ENCODE results near the gene SPATA12.
A peak's percentile ranks its signal among the peaks of the same experiment; 100 is the strongest.

SPATA12 gene

GRCh38 chr3:57060089-57060821, at the start of gene SPATA12:
Gene SPATA12, plus strand, starts transcription at chr3:57060664. Its CDS starts 13,031 bp downstream, at chr3:57073695.
- Histone ChIP-seq H3K36me3 (ENCODE audit: control insufficient read depth, insufficient read depth, low read length) (no peaks in the 10 kb centered on the region), H3K27me3 (ENCODE audit: control insufficient read depth, insufficient read depth, low read length) (no peaks in the 10 kb centered on the region), H3K4me1 (ENCODE audit: control insufficient read depth, insufficient read depth, low read length) (peaks cover 6% of the 10 kb centered on the region; the same call in 1 of the 2 replicates), H3K4me3 (ENCODE audit: low read length) (no peak within 1 kb of the TSS), H3K27ac (ENCODE audit: low read length) (no peak within 1 kb of the TSS), H3K9me3 (ENCODE audit: control insufficient read depth, insufficient read depth, low read length) (no peaks in the 10 kb centered on the region)
- DNase-seq (ENCODE audit: low read depth, low spot score): peak; percentile 83
- WGBS (ENCODE audit: insufficient coverage, insufficient read length): no CpG with 5 or more reads among the region's 11 CpGs

- Histone ChIP-seq H3K4me1 (ENCODE audit: control insufficient read depth, insufficient read depth, low read length) (no peaks in the 10 kb centered on the region; the same call in 1 of the 2 replicates), H3K27ac (ENCODE audit: low read length) (no peak overlapping the region), H3K9me3 (ENCODE audit: control insufficient read depth, insufficient read depth, low read length) (no peaks in the 10 kb centered on the region), H3K4me3 (ENCODE audit: low read length) (no peak overlapping the region), H3K36me3 (ENCODE audit: control insufficient read depth, insufficient read depth, low read length) (no peaks in the 10 kb centered on the region), H3K27me3 (ENCODE audit: control insufficient read depth, insufficient read depth, low read length) (no peaks in the 10 kb centered on the region)
- no peak for DNase-seq (ENCODE audit: low read depth, low spot score)
- no CpG with 5 or more reads among the region's 13 CpGs for WGBS (ENCODE audit: insufficient coverage, insufficient read length)
These were observed 49.4 kb upstream of the SPATA12 start for GRCh38 chr3:57011022-57011421.

GRCh38 chr3:57012847-57013246, 47.6 kb upstream of the SPATA12 start:
- Histone ChIP-seq H3K27me3 (ENCODE audit: control insufficient read depth, insufficient read depth, low read length) (no peaks in the 10 kb centered on the region), H3K27ac (ENCODE audit: low read length) (no peak overlapping the region), H3K4me1 (ENCODE audit: control insufficient read depth, insufficient read depth, low read length) (peaks cover 5% of the 10 kb centered on the region; the same call in 1 of the 2 replicates), H3K9me3 (ENCODE audit: control insufficient read depth, insufficient read depth, low read length) (no peaks in the 10 kb centered on the region), H3K4me3 (ENCODE audit: low read length) (no peak overlapping the region), H3K36me3 (ENCODE audit: control insufficient read depth, insufficient read depth, low read length) (no peaks in the 10 kb centered on the region)
- WGBS (ENCODE audit: insufficient coverage, insufficient read length): no CpG with 5 or more reads among the region's 22 CpGs
- DNase-seq (ENCODE audit: low read depth, low spot score): no peak

GRCh38 chr3:57015350-57015729, 45.1 kb upstream of the SPATA12 start:
- H3K27ac ChIP-seq (ENCODE audit: low read length): no peak overlapping the region
- WGBS (ENCODE audit: insufficient coverage, insufficient read length): no CpG with 5 or more reads among the region's 7 CpGs
- DNase-seq (ENCODE audit: low read depth, low spot score): no peak
- H3K9me3 ChIP-seq (ENCODE audit: control insufficient read depth, insufficient read depth, low read length): no peaks in the 10 kb centered on the region
- no peaks in the 10 kb centered on the region for H3K27me3 ChIP-seq (ENCODE audit: control insufficient read depth, insufficient read depth, low read length)
- no peaks in the 10 kb centered on the region for H3K36me3 ChIP-seq (ENCODE audit: control insufficient read depth, insufficient read depth, low read length)
- peaks cover 5% of the 10 kb centered on the region; the same call in 1 of the 2 replicates for H3K4me1 ChIP-seq (ENCODE audit: control insufficient read depth, insufficient read depth, low read length)
- H3K4me3 ChIP-seq (ENCODE audit: low read length): no peak overlapping the region

- Histone ChIP-seq H3K27me3 (ENCODE audit: control insufficient read depth, insufficient read depth, low read length) (no peaks in the 10 kb centered on the region), H3K27ac (ENCODE audit: low read length) (no peak overlapping the region)
- WGBS (ENCODE audit: insufficient coverage, insufficient read length): no CpG with 5 or more reads among the region's 6 CpGs
These were observed 44.6 kb upstream of the SPATA12 start for GRCh38 chr3:57015912-57016311.

GRCh38 chr3:57017459-57017845, 43.0 kb upstream of the SPATA12 start:
- no peaks in the 10 kb centered on the region for H3K9me3 ChIP-seq (ENCODE audit: control insufficient read depth, insufficient read depth, low read length)
- peaks cover 5% of the 10 kb centered on the region; the same call in 1 of the 2 replicates for H3K4me1 ChIP-seq (ENCODE audit: control insufficient read depth, insufficient read depth, low read length)
- DNase-seq (ENCODE audit: low read depth, low spot score): no peak
- H3K36me3 ChIP-seq (ENCODE audit: control insufficient read depth, insufficient read depth, low read length): no peaks in the 10 kb centered on the region
- H3K27me3 ChIP-seq (ENCODE audit: control insufficient read depth, insufficient read depth, low read length): no peaks in the 10 kb centered on the region
- no CpG with 5 or more reads among the region's 8 CpGs for WGBS (ENCODE audit: insufficient coverage, insufficient read length)
- H3K27ac ChIP-seq (ENCODE audit: low read length): no peak overlapping the region
- H3K4me3 ChIP-seq (ENCODE audit: low read length): no peak overlapping the region

More at GRCh38 chr3:57015912-57016311, 44.6 kb upstream of the SPATA12 start:
- Histone ChIP-seq H3K36me3 (ENCODE audit: control insufficient read depth, insufficient read depth, low read length) (no peaks in the 10 kb centered on the region), H3K4me1 (ENCODE audit: control insufficient read depth, insufficient read depth, low read length) (peaks cover 5% of the 10 kb centered on the region; the same call in 1 of the 2 replicates), H3K9me3 (ENCODE audit: control insufficient read depth, insufficient read depth, low read length) (no peaks in the 10 kb centered on the region), H3K4me3 (ENCODE audit: low read length) (no peak overlapping the region)
- DNase-seq (ENCODE audit: low read depth, low spot score): no peak

- Histone ChIP-seq H3K4me1 (ENCODE audit: control insufficient read depth, insufficient read depth, low read length) (peaks cover 5% of the 10 kb centered on the region; the same call in 1 of the 2 replicates), H3K27ac (ENCODE audit: low read length) (no peak overlapping the region), H3K27me3 (ENCODE audit: control insufficient read depth, insufficient read depth, low read length) (no peaks in the 10 kb centered on the region), H3K36me3 (ENCODE audit: control insufficient read depth, insufficient read depth, low read length) (no peaks in the 10 kb centered on the region), H3K4me3 (ENCODE audit: low read length) (no peak overlapping the region), H3K9me3 (ENCODE audit: control insufficient read depth, insufficient read depth, low read length) (no peaks in the 10 kb centered on the region)
- no peak for DNase-seq (ENCODE audit: low read depth, low spot score)
These were observed 42.2 kb upstream of the SPATA12 start for GRCh38 chr3:57018246-57018645.

- no peaks in the 10 kb centered on the region for H3K27me3 ChIP-seq (ENCODE audit: control insufficient read depth, insufficient read depth, low read length)
- H3K36me3 ChIP-seq (ENCODE audit: control insufficient read depth, insufficient read depth, low read length): no peaks in the 10 kb centered on the region
- no peak overlapping the region for H3K4me3 ChIP-seq (ENCODE audit: low read length)
- H3K9me3 ChIP-seq (ENCODE audit: control insufficient read depth, insufficient read depth, low read length): no peaks in the 10 kb centered on the region
- H3K4me1 ChIP-seq (ENCODE audit: control insufficient read depth, insufficient read depth, low read length): peaks cover 5% of the 10 kb centered on the region; the same call in 1 of the 2 replicates
- whole genome bisulfite sequencing (ENCODE audit: insufficient coverage, insufficient read length): no CpG with 5 or more reads among the region's 3 CpGs
- no peak for DNase-seq (ENCODE audit: low read depth, low spot score)
- no peak overlapping the region for H3K27ac ChIP-seq (ENCODE audit: low read length)
These were observed 41.4 kb upstream of the SPATA12 start for GRCh38 chr3:57019057-57019456.

GRCh38 chr3:57025237-57025636, 35.2 kb upstream of the SPATA12 start:
- Histone ChIP-seq H3K27ac (ENCODE audit: low read length) (no peak overlapping the region), H3K9me3 (ENCODE audit: control insufficient read depth, insufficient read depth, low read length) (no peaks in the 10 kb centered on the region), H3K36me3 (ENCODE audit: control insufficient read depth, insufficient read depth, low read length) (no peaks in the 10 kb centered on the region), H3K4me3 (ENCODE audit: low read length) (no peak overlapping the region), H3K27me3 (ENCODE audit: control insufficient read depth, insufficient read depth, low read length) (no peaks in the 10 kb centered on the region), H3K4me1 (ENCODE audit: control insufficient read depth, insufficient read depth, low read length) (no peaks in the 10 kb centered on the region)
- WGBS (ENCODE audit: insufficient coverage, insufficient read length): no CpG with 5 or more reads among the region's 3 CpGs
- DNase-seq (ENCODE audit: low read depth, low spot score): no peak

GRCh38 chr3:57026944-57027343, 33.5 kb upstream of the SPATA12 start:
- Histone ChIP-seq H3K4me1 (ENCODE audit: control insufficient read depth, insufficient read depth, low read length) (no peaks in the 10 kb centered on the region), H3K9me3 (ENCODE audit: control insufficient read depth, insufficient read depth, low read length) (no peaks in the 10 kb centered on the region), H3K4me3 (ENCODE audit: low read length) (no peak overlapping the region), H3K36me3 (ENCODE audit: control insufficient read depth, insufficient read depth, low read length) (no peaks in the 10 kb centered on the region), H3K27ac (ENCODE audit: low read length) (no peak overlapping the region), H3K27me3 (ENCODE audit: control insufficient read depth, insufficient read depth, low read length) (no peaks in the 10 kb centered on the region)
- DNase-seq (ENCODE audit: low read depth, low spot score): no peak
- WGBS (ENCODE audit: insufficient coverage, insufficient read length): no CpG with 5 or more reads among the region's 2 CpGs

GRCh38 chr3:57029383-57029782, 31.1 kb upstream of the SPATA12 start:
- Histone ChIP-seq H3K4me1 (ENCODE audit: control insufficient read depth, insufficient read depth, low read length) (no peaks in the 10 kb centered on the region), H3K27ac (ENCODE audit: low read length) (no peak overlapping the region), H3K36me3 (ENCODE audit: control insufficient read depth, insufficient read depth, low read length) (no peaks in the 10 kb centered on the region), H3K27me3 (ENCODE audit: control insufficient read depth, insufficient read depth, low read length) (no peaks in the 10 kb centered on the region), H3K9me3 (ENCODE audit: control insufficient read depth, insufficient read depth, low read length) (no peaks in the 10 kb centered on the region), H3K4me3 (ENCODE audit: low read length) (no peak overlapping the region)
- WGBS (ENCODE audit: insufficient coverage, insufficient read length): no CpG with 5 or more reads among the region's 2 CpGs
- no peak for DNase-seq (ENCODE audit: low read depth, low spot score)

Measured in iPS DF 6.9 (cell line).